Kidney (tissue), 14 donors: Measurements from ENCODE around the gene CXXC1. TPM values are rescaled to one million over a fixed set of nuclear protein-coding genes. Genes with fewer than 3 reads are reported as not detected.
"Not testable (repeated sequence)": the region's sequence is repeated elsewhere in the genome, so short reads cannot be mapped to it uniquely, and the experiment has no call there.

Source experiments
- DNase-seq, 5 donors: peaks; one replicate each; pipeline ENCODE4 v3.0.0-alpha.2; 2013 to 2020
- FAIRE-seq: peaks from 2 replicates; lab custom pipeline; 2012; peaks lifted over from hg19 to GRCh38; lab: Jason Lieb, UNC
- H3K27ac ChIP-seq, 2 donors: one replicate each; pipeline ENCODE4 v1.7.0; 2013; ENCODE audit warnings: low read depth in 2 of 2, low read length in 2 of 2, inconsistent platforms in 1 of 2
- H3K27me3 ChIP-seq: one replicate; pipeline ENCODE4 v1.7.1; 2013; ENCODE audit warnings: low read length, inconsistent platforms; ENCODE audit not compliant: control insufficient read depth, insufficient read depth
- H3K36me3 ChIP-seq, 3 donors: one replicate each; pipeline versions ENCODE4 v1.7.0 to v1.7.1; 2013; ENCODE audit warnings: low read length in 3 of 3, control low read depth in 1 of 3, inconsistent platforms in 1 of 3; ENCODE audit not compliant: insufficient read depth in 3 of 3, control insufficient read depth in 2 of 3
- H3K4me1 ChIP-seq, 3 donors: one replicate each; pipeline versions ENCODE4 v1.7.0 to v1.7.1; 2013; ENCODE audit warnings: low read length in 3 of 3, inconsistent platforms in 1 of 3, low read depth in 1 of 3; ENCODE audit not compliant: control insufficient read depth in 2 of 3, insufficient read depth in 2 of 3
- H3K4me3 ChIP-seq, 3 donors: one replicate each; pipeline versions ENCODE4 v1.7.0 to v1.8.1; 2013; ENCODE audit warnings: low read length in 3 of 3, control low read depth in 1 of 3, inconsistent platforms in 1 of 3
- H3K9ac ChIP-seq, 3 donors: one replicate each; pipeline versions ENCODE4 v1.7.0 to v1.7.1; 2013; ENCODE audit warnings: low read length in 3 of 3, control low read depth in 1 of 3, inconsistent platforms in 1 of 3
- H3K9me3 ChIP-seq, 3 donors: one replicate each; pipeline versions ENCODE4 v1.7.0 to v1.7.1; 2013; ENCODE audit warnings: low read length in 3 of 3, control low read depth in 1 of 3, inconsistent platforms in 1 of 3; ENCODE audit not compliant: control insufficient read depth in 2 of 3, insufficient read depth in 1 of 3
- intact Hi-C: fragments of 100-400 bp; cut with DNase I; formaldehyde crosslinking; loops from one replicate; pipeline ENCODE4 v1.11.1; 2022
- polyA plus RNA-seq: library from polyadenylated mRNA; stranded (reverse); fragments of 350-450 nt; fragmentation: Illumina TruSeq; extraction: RNeasy Lipid Tissue Mini Kit (QIAGEN cat#74804); gene quantifications from one replicate; pipeline ENCODE4 v1.2.3, GENCODE V29; 2014; ENCODE audit warnings: low read depth, low replicate concordance; ENCODE audit not compliant: insufficient read depth
- total RNA-seq: library from RNA; stranded (reverse); fragmentation: NEBNext Ultra II Directional; extraction: Animal tissue kit (Norgen Biotek cat#: 25700); gene quantifications from one replicate; pipeline ENCODE4 v1.2.1, GENCODE V29; 2021
- TF ChIP-seq, protein P1 (sequence below): IDR thresholded peaks from 3 replicates; pipeline ENCODE4 v1.5.1; 2012; ENCODE audit warnings: mild to moderate bottlenecking, moderate library complexity, borderline replicate concordance; ENCODE audit not compliant: insufficient read depth; ENCODE audit errors: extremely low read depth
- donor health status: control.
- donor health status: control.
- donor health status: control.
- donor health status: control.
- donor health status: control.
- donor health status: DM: yes; HTN: yes; CAD: no.
- donor health status: Normal renal cell carcinoma (clear cell type).

CXXC1 gene
- total and polyA plus RNA-seq, 2 donors from 2014 or later: 39.0 to 88.7 TPM

DNA sequence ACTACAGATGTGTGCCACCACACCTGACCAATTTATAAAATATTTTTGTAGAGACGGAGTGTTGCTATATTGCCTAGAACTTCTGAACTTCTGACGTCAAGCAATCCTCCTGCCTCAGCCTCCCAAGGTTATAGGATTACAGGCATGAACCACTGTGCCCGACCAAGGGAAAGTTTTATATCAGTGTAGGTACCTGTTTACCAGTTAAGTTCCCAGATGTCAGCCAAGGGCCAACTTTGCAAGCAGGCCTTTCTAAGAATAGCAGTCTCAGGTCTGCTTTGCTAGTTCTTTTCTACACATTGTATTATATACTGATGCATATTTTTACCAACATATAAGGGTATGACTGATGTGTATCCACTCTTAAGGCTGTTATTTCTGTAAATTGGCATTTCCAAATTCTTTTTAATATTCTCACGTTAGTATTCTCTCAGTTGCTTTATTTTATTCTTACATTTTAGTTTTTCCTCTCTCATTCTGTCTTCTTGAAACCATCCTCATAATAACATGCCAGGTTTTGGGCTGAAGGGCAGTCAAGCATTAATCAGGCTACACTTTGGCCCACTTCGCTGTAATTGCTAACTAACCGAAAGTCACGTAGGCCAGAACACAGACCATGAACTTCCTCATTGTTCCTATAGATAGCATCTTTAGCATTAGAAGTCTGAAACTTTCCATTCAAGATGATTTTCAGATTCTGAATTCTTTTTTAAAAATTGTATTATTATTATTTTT is 25.0 kb upstream of the CXXC1 start:
- TF ChIP-seq, protein P1, sequence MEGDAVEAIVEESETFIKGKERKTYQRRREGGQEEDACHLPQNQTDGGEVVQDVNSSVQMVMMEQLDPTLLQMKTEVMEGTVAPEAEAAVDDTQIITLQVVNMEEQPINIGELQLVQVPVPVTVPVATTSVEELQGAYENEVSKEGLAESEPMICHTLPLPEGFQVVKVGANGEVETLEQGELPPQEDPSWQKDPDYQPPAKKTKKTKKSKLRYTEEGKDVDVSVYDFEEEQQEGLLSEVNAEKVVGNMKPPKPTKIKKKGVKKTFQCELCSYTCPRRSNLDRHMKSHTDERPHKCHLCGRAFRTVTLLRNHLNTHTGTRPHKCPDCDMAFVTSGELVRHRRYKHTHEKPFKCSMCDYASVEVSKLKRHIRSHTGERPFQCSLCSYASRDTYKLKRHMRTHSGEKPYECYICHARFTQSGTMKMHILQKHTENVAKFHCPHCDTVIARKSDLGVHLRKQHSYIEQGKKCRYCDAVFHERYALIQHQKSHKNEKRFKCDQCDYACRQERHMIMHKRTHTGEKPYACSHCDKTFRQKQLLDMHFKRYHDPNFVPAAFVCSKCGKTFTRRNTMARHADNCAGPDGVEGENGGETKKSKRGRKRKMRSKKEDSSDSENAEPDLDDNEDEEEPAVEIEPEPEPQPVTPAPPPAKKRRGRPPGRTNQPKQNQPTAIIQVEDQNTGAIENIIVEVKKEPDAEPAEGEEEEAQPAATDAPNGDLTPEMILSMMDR: no peak
- H3K4me3 ChIP-seq: no peak overlapping the region
- no peaks in the 10 kb centered on the region for H3K9me3 ChIP-seq
- DNase-seq (peak in 2 of 5 donors; percentile 33 to 42), FAIRE-seq (no peak)
- H3K4me1 ChIP-seq: peaks cover 0 to 9% (median 6%) of the 10 kb centered on the region in 3 donors
- no peaks in the 10 kb centered on the region for H3K27me3 ChIP-seq
- H3K9ac ChIP-seq: no peak overlapping the region
- peak overlapping the region; percentile 40 to 78 for H3K27ac ChIP-seq
- intact Hi-C loops: no loop called here
- H3K36me3 ChIP-seq: no peaks in the 10 kb centered on the region

DNA sequence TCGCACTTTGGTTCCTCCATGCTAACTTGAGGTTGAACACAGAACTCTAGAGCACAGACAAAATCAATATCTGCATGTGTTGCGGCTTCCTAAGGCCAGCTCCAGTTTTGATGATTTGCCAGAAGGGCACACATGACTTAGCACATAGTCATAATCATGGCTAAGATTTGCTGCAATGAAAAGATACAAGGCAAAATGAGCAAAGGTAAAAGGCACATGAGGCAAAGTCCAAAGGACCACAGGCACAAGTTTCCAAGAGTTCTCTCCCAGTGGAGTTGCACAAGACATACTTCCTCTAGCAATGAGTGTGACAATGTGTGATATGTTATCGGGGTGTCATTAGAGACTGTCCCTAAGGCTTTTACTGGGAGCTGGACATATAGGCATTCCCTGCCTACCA is 24.2 kb upstream of the CXXC1 start:
- Histone ChIP-seq H3K4me1 (peaks cover 0 to 9% (median 8%) of the 10 kb centered on the region in 3 donors), H3K9me3 (no peaks in the 10 kb centered on the region), H3K9ac (no peak overlapping the region), H3K27me3 (no peaks in the 10 kb centered on the region), H3K36me3 (no peaks in the 10 kb centered on the region), H3K4me3 (no peak overlapping the region), H3K27ac (peak overlapping the region; percentile 40 to 52)
- intact Hi-C loops: no loop called here
- no peak for FAIRE-seq
- TF ChIP-seq, protein P1: no peak
- DNase-seq: no peak

DNA sequence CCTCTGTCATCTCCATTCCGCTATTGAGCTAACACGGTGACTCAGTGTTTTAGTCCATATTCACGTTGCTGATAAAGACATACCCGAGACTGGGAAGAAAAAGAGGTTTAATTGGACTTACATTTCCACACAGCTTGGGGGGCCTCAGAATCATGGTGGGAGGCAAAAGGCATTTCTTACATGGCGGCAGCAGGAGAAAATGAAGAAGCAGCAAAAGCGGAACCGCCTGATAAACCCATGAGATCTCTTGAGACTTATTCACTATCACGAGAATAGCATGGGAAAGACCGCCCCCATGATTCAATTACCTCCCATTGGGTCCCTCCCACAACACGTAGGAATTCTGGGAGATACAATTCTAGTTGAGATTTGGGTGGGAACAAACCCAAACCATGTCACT is 22.6 kb upstream of the CXXC1 start:
- no peak overlapping the region for H3K27ac ChIP-seq
- FAIRE-seq (no peak), DNase-seq (no peak)
- TF ChIP-seq, protein P1: no peak
- H3K9ac ChIP-seq: no peak overlapping the region
- no peak overlapping the region for H3K4me3 ChIP-seq
- H3K36me3 ChIP-seq: no peaks in the 10 kb centered on the region
- peaks cover 0 to 1% (median 0%) of the 10 kb centered on the region in 3 donors for H3K9me3 ChIP-seq
- H3K4me1 ChIP-seq: peaks cover 0 to 8% (median 7%) of the 10 kb centered on the region in 3 donors
- intact Hi-C loops: no loop called here
- H3K27me3 ChIP-seq: no peaks in the 10 kb centered on the region

DNA sequence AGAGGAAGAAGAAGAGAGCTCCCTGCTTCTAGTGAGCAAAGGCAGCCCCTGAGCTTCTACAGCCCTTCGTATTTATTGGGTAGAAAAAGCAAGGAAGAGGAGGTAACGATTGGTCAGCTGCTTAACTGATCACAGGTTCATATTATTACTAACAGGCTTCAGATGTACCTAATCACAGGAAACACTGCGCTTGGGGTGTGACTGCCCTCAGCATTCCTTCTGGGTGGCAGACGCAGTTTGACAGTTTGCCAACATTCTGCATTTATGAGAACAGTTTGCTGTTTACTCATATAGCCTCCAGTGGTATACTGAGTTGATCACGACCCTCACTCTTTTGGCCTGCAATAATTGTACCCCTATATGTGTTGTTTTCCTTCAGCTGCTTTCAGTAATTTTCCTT is 21.4 kb upstream of the CXXC1 start:
- intact Hi-C loops: not testable (repeated sequence)

More for the DNA sequence above, 21.4 kb upstream of the CXXC1 start:
- FAIRE-seq, H3K4me1 ChIP-seq, DNase-seq, H3K27ac ChIP-seq, H3K27me3 ChIP-seq, H3K9me3 ChIP-seq, H3K4me3 ChIP-seq, H3K9ac ChIP-seq, H3K36me3 ChIP-seq: not testable (repeated sequence)
